Mesothelial cell of epicardium (in vitro differentiated cells): Measurements from ENCODE around the gene DSTN. TPM values are rescaled to one million over a fixed set of nuclear protein-coding genes. Genes with fewer than 3 reads are reported as not detected.

Experiments used
- DNase-seq, 2 experiments: peaks; one replicate each; pipeline ENCODE4 v3.0.0; 2021; ENCODE audit warnings: low spot score in 2 of 2; ENCODE audit not compliant: unreplicated experiment in 2 of 2
- H3K27ac Mint-ChIP-seq: 2 replicates; pipeline ENCODE4 v1.8.0; 2021; ENCODE audit warnings: mixed read lengths
- H3K27me3 Mint-ChIP-seq: 2 replicates; pipeline ENCODE4 v1.8.0; 2021; ENCODE audit warnings: low read depth, mixed read lengths
- H3K36me3 Mint-ChIP-seq: 2 replicates; pipeline ENCODE4 v1.8.0; 2021; ENCODE audit warnings: mixed read lengths
- H3K4me1 Mint-ChIP-seq: 2 replicates; pipeline ENCODE4 v1.8.0; 2021; ENCODE audit warnings: mixed read lengths
- H3K4me3 Mint-ChIP-seq: 2 replicates; pipeline ENCODE4 v1.8.0; 2021; ENCODE audit warnings: mild to moderate bottlenecking, moderate library complexity, mixed read lengths
- H3K9me3 Mint-ChIP-seq: 2 replicates; pipeline ENCODE4 v1.8.0; 2021; ENCODE audit warnings: mixed read lengths
- total RNA-seq: library from RNA; stranded (reverse); gene quantifications from 3 replicates; pipeline ENCODE4 v1.2.1, GENCODE V29; 2021
- TF ChIP-seq, protein P1 (sequence below): fragments of 200-600 bp; sonication (generic); IDR thresholded peaks from one replicate; pipeline ENCODE4 v1.5.0; 2021; ENCODE audit warnings: antibody characterized with exemption; ENCODE audit not compliant: unreplicated experiment

DSTN gene
- total RNA-seq, 1 donor from 2014 or later, result 192 TPM

GRCh38 chr20:17545127-17545526 lies 24.7 kb upstream of the DSTN start:
- peak overlapping the region; percentile 89 for H3K27ac Mint-ChIP-seq
- H3K9me3 Mint-ChIP-seq, result no peaks in the 10 kb centered on the region
- no peak overlapping the region for H3K4me3 Mint-ChIP-seq
- TF ChIP-seq, protein P1, sequence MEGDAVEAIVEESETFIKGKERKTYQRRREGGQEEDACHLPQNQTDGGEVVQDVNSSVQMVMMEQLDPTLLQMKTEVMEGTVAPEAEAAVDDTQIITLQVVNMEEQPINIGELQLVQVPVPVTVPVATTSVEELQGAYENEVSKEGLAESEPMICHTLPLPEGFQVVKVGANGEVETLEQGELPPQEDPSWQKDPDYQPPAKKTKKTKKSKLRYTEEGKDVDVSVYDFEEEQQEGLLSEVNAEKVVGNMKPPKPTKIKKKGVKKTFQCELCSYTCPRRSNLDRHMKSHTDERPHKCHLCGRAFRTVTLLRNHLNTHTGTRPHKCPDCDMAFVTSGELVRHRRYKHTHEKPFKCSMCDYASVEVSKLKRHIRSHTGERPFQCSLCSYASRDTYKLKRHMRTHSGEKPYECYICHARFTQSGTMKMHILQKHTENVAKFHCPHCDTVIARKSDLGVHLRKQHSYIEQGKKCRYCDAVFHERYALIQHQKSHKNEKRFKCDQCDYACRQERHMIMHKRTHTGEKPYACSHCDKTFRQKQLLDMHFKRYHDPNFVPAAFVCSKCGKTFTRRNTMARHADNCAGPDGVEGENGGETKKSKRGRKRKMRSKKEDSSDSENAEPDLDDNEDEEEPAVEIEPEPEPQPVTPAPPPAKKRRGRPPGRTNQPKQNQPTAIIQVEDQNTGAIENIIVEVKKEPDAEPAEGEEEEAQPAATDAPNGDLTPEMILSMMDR, result no peak
- H3K36me3 Mint-ChIP-seq, result no peaks in the 10 kb centered on the region
- H3K4me1 Mint-ChIP-seq, result peaks cover 43% of the 10 kb centered on the region
- no peaks in the 10 kb centered on the region for H3K27me3 Mint-ChIP-seq
- DNase-seq, result no peak

- no peaks in the 10 kb centered on the region for H3K36me3 Mint-ChIP-seq
- no peaks in the 10 kb centered on the region for H3K9me3 Mint-ChIP-seq
- TF ChIP-seq, protein P1, result no peak
These were observed 20.7 kb upstream of the DSTN start for GRCh38 chr20:17549131-17549530.

DNA sequence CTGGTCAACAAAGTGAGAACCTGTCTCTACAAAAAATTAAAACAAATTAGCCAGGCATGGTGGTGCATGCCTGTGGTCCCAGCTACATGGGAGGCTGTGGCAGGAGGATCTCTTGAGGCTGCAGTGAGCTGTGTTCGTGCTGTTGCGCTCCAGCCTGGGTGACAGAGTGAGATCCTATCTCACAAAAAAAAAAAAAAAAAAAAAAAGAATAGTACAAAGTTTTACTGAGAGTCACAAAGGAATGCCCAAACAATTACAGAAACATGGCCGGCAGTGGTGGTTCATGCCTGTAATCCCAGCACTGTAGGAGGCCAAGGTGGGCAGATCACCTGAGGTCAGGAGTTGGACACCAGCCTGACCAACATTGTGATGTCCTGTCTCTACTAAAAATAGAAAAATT lies 14.8 kb upstream of the DSTN start:
- H3K4me3 Mint-ChIP-seq, result no peak overlapping the region
- H3K36me3 Mint-ChIP-seq, result no peaks in the 10 kb centered on the region
- H3K27ac Mint-ChIP-seq, result no peak overlapping the region
- H3K27me3 Mint-ChIP-seq, result no peaks in the 10 kb centered on the region
- TF ChIP-seq, protein P1, result no peak
- H3K9me3 Mint-ChIP-seq, result no peaks in the 10 kb centered on the region
- peaks cover 32% of the 10 kb centered on the region for H3K4me1 Mint-ChIP-seq
- DNase-seq, result no peak

More at GRCh38 chr20:17549131-17549530, 20.7 kb upstream of the DSTN start:
- Mint-ChIP-seq H3K27ac (no peak overlapping the region), H3K4me1 (peaks cover 24% of the 10 kb centered on the region), H3K27me3 (no peaks in the 10 kb centered on the region), H3K4me3 (no peak overlapping the region)
- DNase-seq, result no peak

- Mint-ChIP-seq H3K4me1 (peaks cover 40% of the 10 kb centered on the region), H3K27me3 (no peaks in the 10 kb centered on the region), H3K4me3 (no peak overlapping the region), H3K27ac (peak overlapping the region; percentile 91), H3K9me3 (no peaks in the 10 kb centered on the region), H3K36me3 (no peaks in the 10 kb centered on the region)
- DNase-seq, result peak; percentile 32 to 50
- TF ChIP-seq, protein P1, result no peak
These were observed 12.8 kb upstream of the DSTN start for GRCh38 chr20:17556837-17557674.

- Mint-ChIP-seq H3K27me3 (no peaks in the 10 kb centered on the region), H3K4me1 (peaks cover 40% of the 10 kb centered on the region), H3K4me3 (no peak overlapping the region), H3K9me3 (no peaks in the 10 kb centered on the region), H3K36me3 (no peaks in the 10 kb centered on the region), H3K27ac (peak overlapping the region; percentile 91)
- no peak for DNase-seq
- TF ChIP-seq, protein P1, result no peak
These were observed 12.2 kb upstream of the DSTN start for GRCh38 chr20:17557675-17558006.
